ENCODE measurements around the gene CDHR1. TPM values are rescaled to one million over a fixed set of nuclear protein-coding genes. Genes with fewer than 3 reads are reported as not detected.

The CDHR1 gene
- total RNA-seq, 2 experiments from 2014 or later, result 1.8 to 2.4 TPM

GRCh38 chr10:84254552-84255478, 60.5 kb downstream of the CDHR1 start:
- no peak overlapping the region for H3K4me3 Mint-ChIP-seq
- ATAC-seq (no peak), DNase-seq (no peak)
- POLR2A ChIA-PET, result no interaction called here
- no peaks in the 10 kb centered on the region for H3K36me3 Mint-ChIP-seq (ENCODE audit: low read depth)
- CTCF ChIA-PET, result interaction anchor here (1.0 to 3.0 kb wide), 9 partner anchors 10 to 284 kb away, joined by 3 to 18 read pairs (median 5); partner anchors contain the start of gene LRIT1
- peaks cover 4% of the 10 kb centered on the region for H3K4me1 Mint-ChIP-seq (ENCODE audit: low read depth)
- intact Hi-C loops (cut with micrococcal nuclease), result no loop called here
- TF ChIP-seq CTCF (IDR thresholded peaks at IDR 0.05), result no peak
- H3K27me3 Mint-ChIP-seq, result no peaks in the 10 kb centered on the region
- no peak overlapping the region for H3K27ac Mint-ChIP-seq
- no peaks in the 10 kb centered on the region for H3K9me3 Mint-ChIP-seq

- POLR2A ChIA-PET, result interaction anchor here (1.7 kb wide), 1 partner anchor 15 kb away, joined by 4 read pairs; the partner anchor contains the start of gene LRIT1
- peaks cover 4% of the 10 kb centered on the region for H3K4me1 Mint-ChIP-seq (ENCODE audit: low read depth)
- no peaks in the 10 kb centered on the region for H3K36me3 Mint-ChIP-seq (ENCODE audit: low read depth)
- H3K27me3 Mint-ChIP-seq, result peaks cover 2% of the 10 kb centered on the region
- peak; percentile 72 for TF ChIP-seq CTCF (IDR thresholded peaks at IDR 0.05)
- CTCF ChIA-PET, result interaction anchor here (0.6 to 2.4 kb wide), 28 partner anchors 10 to 293 kb away, joined by 3 to 19 read pairs (median 4); partner anchors contain the start of genes LRIT1 and RGR
- no peak overlapping the region for H3K4me3 Mint-ChIP-seq
- ATAC-seq (peak; percentile 84), DNase-seq (peak; percentile 76)
- no peaks in the 10 kb centered on the region for H3K9me3 Mint-ChIP-seq
- intact Hi-C loops (cut with micrococcal nuclease), result no loop called here
- H3K27ac Mint-ChIP-seq, result no peak overlapping the region
Measured at GRCh38 chr10:84256510-84257342, 62.4 kb downstream of the CDHR1 start.

GRCh38 chr10:84257343-84258020, 63.1 kb downstream of the CDHR1 start:
- DNase-seq, result no peak
- no peak overlapping the region for H3K4me3 Mint-ChIP-seq
- no peaks in the 10 kb centered on the region for H3K9me3 Mint-ChIP-seq
- peak; percentile 24 for ATAC-seq
- intact Hi-C loops (cut with micrococcal nuclease), result no loop called here
- POLR2A ChIA-PET, result interaction anchor here (1.7 kb wide), 1 partner anchor 15 kb away, joined by 4 read pairs; the partner anchor contains the start of gene LRIT1
- no peak overlapping the region for H3K27ac Mint-ChIP-seq
- CTCF ChIA-PET, result interaction anchor here (0.8 to 2.4 kb wide), 23 partner anchors 9 to 292 kb away, joined by 3 to 19 read pairs (median 5); partner anchors contain the start of genes LRIT1 and RGR
- peaks cover 3% of the 10 kb centered on the region for H3K27me3 Mint-ChIP-seq
- no peaks in the 10 kb centered on the region for H3K36me3 Mint-ChIP-seq (ENCODE audit: low read depth)
- TF ChIP-seq CTCF (IDR thresholded peaks at IDR 0.05), result no peak
- H3K4me1 Mint-ChIP-seq (ENCODE audit: low read depth), result peaks cover 4% of the 10 kb centered on the region

GRCh38 chr10:84258034-84258695, 63.8 kb downstream of the CDHR1 start:
- Mint-ChIP-seq H3K4me1 (ENCODE audit: low read depth) (peaks cover 4% of the 10 kb centered on the region), H3K27ac (no peak overlapping the region), H3K27me3 (peaks cover 8% of the 10 kb centered on the region), H3K4me3 (no peak overlapping the region), H3K36me3 (ENCODE audit: low read depth) (no peaks in the 10 kb centered on the region), H3K9me3 (no peaks in the 10 kb centered on the region)
- TF ChIP-seq CTCF (IDR thresholded peaks at IDR 0.05), result no peak
- DNase-seq (no peak), ATAC-seq (no peak)
- intact Hi-C loops (cut with micrococcal nuclease), result no loop called here
- POLR2A ChIA-PET, result no interaction called here
- CTCF ChIA-PET, result interaction anchor here (1.5 to 12.7 kb wide), 4 partner anchors 138 to 280 kb away, joined by 3 to 282 read pairs (median 13); no protein-coding TSS in a partner anchor

Data from activated CD8-positive, alpha-beta T cell treated with anti-CD3 and anti-CD28 coated beads for 36 hours (primary cell).